Tibial artery (tissue), 4 donors: ENCODE measurements around the gene EPHB1.

Experiments
- DNase-seq, 2 donors: peaks; one replicate each; pipeline ENCODE4 v3.0.0-alpha.2; 2019
- H3K27ac ChIP-seq, 2 donors: fragments of 200-600 bp; sonication (generic) in 1 of 2; 1 replicate in 1 of 2; 2 replicates in 1 of 2; pipeline ENCODE4 v1.5.1; 2018 to 2019; ENCODE audit warnings: mild to moderate bottlenecking in 1 of 2
- H3K27me3 ChIP-seq, 2 donors: fragments of 200-600 bp; sonication (generic) in 1 of 2; one replicate each; pipeline versions ENCODE4 v1.5.1 to v1.6.0; 2016 to 2019
- H3K36me3 ChIP-seq, 3 donors: fragments of 200-600 bp; sonication (generic) in 2 of 3; one replicate each; pipeline ENCODE4 v1.5.1; 2016 to 2019; ENCODE audit warnings: mild to moderate bottlenecking in 2 of 3
- H3K4me1 ChIP-seq, 4 donors: fragments of 200-600 bp; sonication (generic) in 2 of 4; 1 replicate in 3 of 4; 2 replicates in 1 of 4; pipeline ENCODE4 v1.5.1; 2016 to 2019
- H3K4me3 ChIP-seq, 2 donors: fragments of 200-600 bp; sonication (generic) in 1 of 2; 1 replicate in 1 of 2; 2 replicates in 1 of 2; pipeline ENCODE4 v1.5.1; 2018 to 2019; ENCODE audit warnings: mild to moderate bottlenecking in 2 of 2
- H3K9me3 ChIP-seq, 3 donors: fragments of 200-600 bp; sonication (generic) in 1 of 3; one replicate each; pipeline ENCODE4 v1.5.1; 2016 to 2019
- CTCF ChIP-seq, 2 experiments: fragments of 200-600 bp in 1 of 2; fragments of 450-650 bp in 1 of 2; IDR thresholded peaks; one replicate each; pipeline ENCODE4 v1.5.1; 2017 to 2019; ENCODE audit warnings: antibody characterized with exemption in 2 of 2, mild to moderate bottlenecking in 1 of 2, moderate library complexity in 1 of 2
- intact Hi-C: fragments of 100-400 bp; cut with DNase I; formaldehyde crosslinking; loops from one replicate; pipeline ENCODE4 v1.15.0; 2023; ENCODE audit warnings: low total_unique reads

EPHB1 gene

DNA sequence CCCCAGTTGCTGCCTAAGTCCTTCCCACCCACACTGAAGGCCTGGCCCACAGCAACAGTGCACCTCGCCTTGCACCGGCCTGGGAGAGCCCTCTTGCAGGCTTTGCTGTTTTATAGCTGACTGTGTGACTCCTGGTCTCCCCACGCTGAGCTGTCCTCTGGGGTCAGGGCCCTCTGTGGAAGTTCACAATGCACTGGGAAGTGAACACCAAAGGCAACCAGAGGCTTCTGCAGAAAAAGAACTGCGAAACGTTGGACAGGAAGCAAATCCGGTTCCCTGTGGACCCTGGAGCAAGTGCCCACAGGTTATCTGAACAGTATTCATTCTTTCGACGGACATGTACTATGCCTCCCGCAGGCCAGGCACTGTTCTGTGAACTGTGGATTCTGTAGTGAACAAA, 737 bp upstream of the EPHB1 start:
- Histone ChIP-seq H3K4me1 (peaks cover 0 to 40% (median 34%) of the 10 kb centered on the region in 4 donors), H3K27me3 (no peaks in the 10 kb centered on the region), H3K36me3 (no peaks in the 10 kb centered on the region), H3K9me3 (no peaks in the 10 kb centered on the region), H3K27ac (no peak overlapping the region), H3K4me3 (no peak overlapping the region)
- TF ChIP-seq CTCF (IDR thresholded peaks at IDR 0.05), result no peak
- intact Hi-C loops, result loop anchor here (5.0 kb wide), 1 partner anchor 1098 kb away; no protein-coding TSS in a partner anchor
- no peak for DNase-seq

DNA sequence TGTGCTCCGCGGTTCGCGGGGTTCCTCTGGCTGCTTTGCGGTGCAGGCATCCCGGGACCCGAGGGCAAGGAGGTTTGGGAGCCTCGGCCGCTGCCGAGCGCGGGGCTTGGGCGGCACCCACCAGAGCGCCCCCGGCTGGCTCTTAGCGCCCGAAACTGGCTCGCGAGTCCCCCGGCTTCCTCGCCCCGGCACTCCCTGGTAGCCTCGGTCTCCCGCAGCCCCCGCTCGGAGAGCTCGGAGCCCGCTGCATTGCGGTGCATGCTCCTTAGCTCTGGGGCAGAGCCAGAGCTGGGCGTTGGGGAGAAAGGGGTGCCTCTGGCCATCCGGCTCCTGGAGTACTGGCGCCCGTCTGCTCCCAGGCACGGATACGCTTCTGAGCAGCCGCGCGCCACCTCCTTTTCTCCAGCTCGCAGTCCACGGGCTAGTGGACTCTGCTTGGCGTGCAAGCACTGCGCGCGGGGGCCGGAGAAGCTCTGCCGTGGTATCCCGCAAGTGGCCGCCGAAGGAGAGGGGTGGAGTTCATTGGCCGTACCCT, 753 bp downstream of the EPHB1 start:
- Histone ChIP-seq H3K36me3 (no peaks in the 10 kb centered on the region), H3K4me3 (peak overlapping the region; percentile 53 to 64), H3K9me3 (no peaks in the 10 kb centered on the region), H3K4me1 (peaks cover 0 to 47% (median 39%) of the 10 kb centered on the region in 4 donors), H3K27me3 (no peaks in the 10 kb centered on the region), H3K27ac (peak overlapping the region; percentile 34 to 68)
- intact Hi-C loops, result loop anchor here (5.0 kb wide), 1 partner anchor 706 kb away; no protein-coding TSS in a partner anchor
- DNase-seq, result no peak
- no peak for TF ChIP-seq CTCF (IDR thresholded peaks at IDR 0.05)

DNA sequence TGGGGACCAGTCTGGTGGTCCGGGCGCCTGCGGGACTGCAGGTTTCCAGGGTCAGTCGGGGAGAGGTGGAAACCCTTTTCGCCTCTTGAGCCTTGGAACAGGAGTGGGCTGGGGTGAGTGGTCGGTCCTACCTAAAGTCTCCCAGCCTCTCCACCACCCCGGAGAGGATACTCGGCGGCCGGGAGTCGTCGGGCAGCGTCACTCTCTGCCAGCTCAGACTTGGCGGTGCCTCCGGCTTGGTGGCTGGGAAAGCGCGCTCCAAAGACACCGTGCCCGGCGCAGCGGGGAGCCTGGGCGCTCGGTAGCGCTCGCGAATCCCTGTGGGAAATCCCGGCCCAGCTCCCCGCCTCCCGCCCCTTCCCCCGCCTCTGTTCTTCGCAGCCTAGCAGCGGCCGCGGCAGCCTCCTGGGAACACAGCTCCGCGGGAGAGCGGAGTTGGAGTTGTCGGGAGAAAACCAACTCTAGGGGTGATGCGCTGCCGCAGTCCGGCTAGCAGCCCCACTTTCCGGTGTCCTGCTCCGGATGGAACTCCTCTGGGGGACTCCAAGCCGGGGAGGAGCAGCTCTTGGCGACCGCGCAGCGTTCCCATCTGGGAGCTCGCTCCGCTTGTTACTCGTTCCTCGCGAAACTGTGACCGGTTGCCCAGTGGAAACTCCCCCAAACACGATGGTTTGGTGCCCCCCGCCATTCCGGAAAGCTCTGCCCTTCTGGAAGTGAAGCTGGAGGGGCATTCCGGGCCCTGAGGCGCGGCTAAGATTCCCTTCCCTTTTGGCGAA, 1.4 kb downstream of the EPHB1 start:
- Histone ChIP-seq H3K27me3 (no peaks in the 10 kb centered on the region), H3K36me3 (no peaks in the 10 kb centered on the region), H3K9me3 (no peaks in the 10 kb centered on the region), H3K27ac (peak overlapping the region; percentile 34 to 68), H3K4me3 (peak overlapping the region; percentile 53 to 64), H3K4me1 (peaks cover 0 to 47% (median 39%) of the 10 kb centered on the region in 4 donors)
- DNase-seq, result no peak
- no peak for TF ChIP-seq CTCF (IDR thresholded peaks at IDR 0.05)
- intact Hi-C loops, result loop anchor here (5.0 kb wide), 1 partner anchor 706 kb away; no protein-coding TSS in a partner anchor

DNA sequence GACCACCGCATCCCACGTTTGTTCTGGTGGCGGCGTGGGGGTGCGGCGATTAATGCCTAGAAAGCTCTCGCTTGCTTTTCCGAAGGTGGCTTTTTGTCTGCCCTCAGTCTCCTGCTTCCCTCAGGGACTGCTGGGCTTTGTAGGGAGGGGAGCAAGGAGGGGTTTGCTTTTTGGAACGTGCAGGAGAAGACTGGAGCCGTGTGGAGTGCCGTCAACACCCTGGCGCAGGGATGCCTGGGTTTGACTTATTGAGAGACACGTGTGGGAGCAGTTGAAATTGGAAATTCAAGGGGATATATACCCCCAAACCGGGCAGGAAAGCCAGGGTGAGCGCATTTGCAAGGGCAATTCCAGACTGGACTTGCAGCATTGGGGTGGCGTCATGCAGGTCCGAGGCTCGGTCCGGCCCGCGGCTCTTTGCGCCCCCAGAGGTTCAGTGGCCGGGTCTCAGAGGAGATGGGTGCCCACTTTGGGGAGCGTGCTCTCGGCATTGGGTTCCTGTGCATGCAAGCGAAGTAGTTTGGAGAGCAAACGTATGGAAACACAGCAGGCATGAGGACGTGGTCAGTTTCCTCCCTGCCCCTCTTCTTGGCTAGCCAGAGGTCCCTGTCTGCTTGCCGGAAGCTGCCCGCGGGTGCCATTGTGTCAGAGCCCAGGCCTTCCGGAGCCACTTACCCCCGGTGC, 2.1 kb downstream of the EPHB1 start:
- Histone ChIP-seq H3K4me3 (peak overlapping the region; percentile 53 to 64), H3K27ac (peak overlapping the region in 1 of 2 donors; percentile 72), H3K27me3 (no peaks in the 10 kb centered on the region), H3K9me3 (no peaks in the 10 kb centered on the region), H3K36me3 (no peaks in the 10 kb centered on the region), H3K4me1 (peaks cover 0 to 47% (median 39%) of the 10 kb centered on the region in 4 donors)
- TF ChIP-seq CTCF (IDR thresholded peaks at IDR 0.05), result no peak
- no peak for DNase-seq
- intact Hi-C loops, result loop anchor here (5.0 kb wide), 1 partner anchor 705 kb away; no protein-coding TSS in a partner anchor

- Histone ChIP-seq H3K36me3 (no peaks in the 10 kb centered on the region), H3K27ac (peak overlapping the region in 1 of 2 donors; percentile 72), H3K27me3 (no peaks in the 10 kb centered on the region), H3K4me3 (peak overlapping the region in 1 of 2 donors; percentile 64), H3K4me1 (peaks cover 0 to 47% (median 39%) of the 10 kb centered on the region in 4 donors), H3K9me3 (no peaks in the 10 kb centered on the region)
- DNase-seq, result no peak
- no peak for TF ChIP-seq CTCF (IDR thresholded peaks at IDR 0.05)
- intact Hi-C loops, result loop anchor here (5.0 kb wide), 1 partner anchor 704 kb away; no protein-coding TSS in a partner anchor
These were observed 2.8 kb downstream of the EPHB1 start for GRCh38 chr3:134797741-134798451.
